VCaP (cell line): ENCODE data around the gene RNF180.

ENCODE experiments used
- H3K27ac ChIP-seq: fragments of 450-650 bp; 2 replicates; pipeline ENCODE4 v1.5.1; 2017
- CTCF ChIP-seq: fragments of 450-650 bp; conservative IDR thresholded peaks from 2 replicates; pipeline ENCODE4 v1.5.1; 2017; ENCODE audit warnings: mild to moderate bottlenecking, moderate library complexity

Gene RNF180

GRCh38 chr5:64201996-64202395, 36.4 kb downstream of the RNF180 start:
- H3K27ac ChIP-seq, result no peak overlapping the region
- TF ChIP-seq CTCF, result no peak

GRCh38 chr5:64206653-64207052, 41.0 kb downstream of the RNF180 start:
- no peak overlapping the region for H3K27ac ChIP-seq
- peak; percentile 19; the same call in 1 of the 2 replicates for TF ChIP-seq CTCF

GRCh38 chr5:64207978-64208377, 42.3 kb downstream of the RNF180 start:
- peak; percentile 57 for TF ChIP-seq CTCF
- no peak overlapping the region for H3K27ac ChIP-seq

GRCh38 chr5:64209353-64209752, 43.7 kb downstream of the RNF180 start:
- no peak for TF ChIP-seq CTCF
- H3K27ac ChIP-seq, result no peak overlapping the region

GRCh38 chr5:64210866-64211265, 45.2 kb downstream of the RNF180 start:
- no peak for TF ChIP-seq CTCF
- H3K27ac ChIP-seq, result no peak overlapping the region

- H3K27ac ChIP-seq, result no peak overlapping the region
- no peak for TF ChIP-seq CTCF
These were observed 47.4 kb downstream of the RNF180 start for GRCh38 chr5:64213011-64213410.

- TF ChIP-seq CTCF, result no peak
- H3K27ac ChIP-seq, result no peak overlapping the region
These were observed 47.9 kb downstream of the RNF180 start for GRCh38 chr5:64213531-64213930.

- no peak overlapping the region for H3K27ac ChIP-seq
- no peak for TF ChIP-seq CTCF
These were observed 48.5 kb downstream of the RNF180 start for GRCh38 chr5:64214132-64214531.
